22Rv1 (cell line): ENCODE results near the gene DSTYK.

ENCODE experiments used
- ZFX ChIP-seq: fragments of 450-650 bp; IDR thresholded peaks from 2 replicates; pipeline ENCODE4 v1.6.1; 2017; ENCODE audit warnings: antibody characterized with exemption, borderline replicate concordance
- TF ChIP-seq, protein P1 (sequence below): fragments of 450-650 bp; IDR thresholded peaks from 2 replicates; pipeline ENCODE4 v1.5.1; 2017; ENCODE audit warnings: mild to moderate bottlenecking

DNA sequence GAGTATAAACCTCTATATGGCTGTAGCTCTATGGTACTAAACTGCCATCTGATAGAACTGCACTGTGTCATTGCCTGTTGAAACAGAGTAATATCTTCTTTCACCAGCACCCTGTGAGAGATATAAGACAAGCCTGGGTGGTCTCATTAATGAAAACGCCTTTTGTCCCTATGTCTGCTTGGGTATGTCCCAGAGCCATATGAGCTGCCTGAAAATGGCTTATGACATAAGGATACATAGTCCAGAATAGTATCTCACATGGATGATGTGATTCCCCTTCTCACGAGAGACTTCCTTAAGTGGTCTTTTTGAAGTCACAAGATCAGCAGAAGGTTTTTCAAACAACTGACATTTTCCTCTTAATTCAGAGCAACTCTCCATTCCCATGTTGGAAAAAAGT is 8.9 kb upstream of the DSTYK start:
- TF ChIP-seq, protein P1, sequence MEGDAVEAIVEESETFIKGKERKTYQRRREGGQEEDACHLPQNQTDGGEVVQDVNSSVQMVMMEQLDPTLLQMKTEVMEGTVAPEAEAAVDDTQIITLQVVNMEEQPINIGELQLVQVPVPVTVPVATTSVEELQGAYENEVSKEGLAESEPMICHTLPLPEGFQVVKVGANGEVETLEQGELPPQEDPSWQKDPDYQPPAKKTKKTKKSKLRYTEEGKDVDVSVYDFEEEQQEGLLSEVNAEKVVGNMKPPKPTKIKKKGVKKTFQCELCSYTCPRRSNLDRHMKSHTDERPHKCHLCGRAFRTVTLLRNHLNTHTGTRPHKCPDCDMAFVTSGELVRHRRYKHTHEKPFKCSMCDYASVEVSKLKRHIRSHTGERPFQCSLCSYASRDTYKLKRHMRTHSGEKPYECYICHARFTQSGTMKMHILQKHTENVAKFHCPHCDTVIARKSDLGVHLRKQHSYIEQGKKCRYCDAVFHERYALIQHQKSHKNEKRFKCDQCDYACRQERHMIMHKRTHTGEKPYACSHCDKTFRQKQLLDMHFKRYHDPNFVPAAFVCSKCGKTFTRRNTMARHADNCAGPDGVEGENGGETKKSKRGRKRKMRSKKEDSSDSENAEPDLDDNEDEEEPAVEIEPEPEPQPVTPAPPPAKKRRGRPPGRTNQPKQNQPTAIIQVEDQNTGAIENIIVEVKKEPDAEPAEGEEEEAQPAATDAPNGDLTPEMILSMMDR = no peak
- TF ChIP-seq ZFX = no peak
